Esophagus (tissue), 2 donors: Measurements from ENCODE around the gene PPFIA4. TPM values are rescaled to one million over a fixed set of nuclear protein-coding genes. Genes with fewer than 3 reads are reported as not detected.

Source experiments
- H3K27ac ChIP-seq, 2 donors: one replicate each; pipeline ENCODE4 v1.5.1; 2013; ENCODE audit warnings: low read depth in 2 of 2, mild to moderate bottlenecking in 2 of 2, inconsistent platforms in 1 of 2, low read length in 1 of 2, moderate library complexity in 1 of 2
- H3K27me3 ChIP-seq, 2 donors: one replicate each; pipeline ENCODE4 v1.6.1; 2013; ENCODE audit warnings: low read length in 2 of 2, control low read depth in 1 of 2, mild to moderate bottlenecking in 1 of 2; ENCODE audit not compliant: insufficient read depth in 2 of 2, control insufficient read depth in 1 of 2
- H3K36me3 ChIP-seq, 2 donors: one replicate each; pipeline ENCODE4 v1.6.1; 2013; ENCODE audit warnings: low read length in 1 of 2; ENCODE audit not compliant: control insufficient read depth in 2 of 2, insufficient read depth in 2 of 2
- H3K4me1 ChIP-seq, 2 donors: one replicate each; pipeline ENCODE4 v1.6.1; 2013; ENCODE audit warnings: low read length in 1 of 2; ENCODE audit not compliant: control insufficient read depth in 2 of 2, insufficient read depth in 2 of 2
- H3K4me3 ChIP-seq, 2 donors: one replicate each; pipeline ENCODE4 v1.5.1; 2013; ENCODE audit warnings: low read length in 2 of 2, mild to moderate bottlenecking in 2 of 2, low read depth in 1 of 2, moderate library complexity in 1 of 2
- H3K9me3 ChIP-seq, 2 donors: one replicate each; pipeline ENCODE4 v1.6.1; 2013; ENCODE audit warnings: mild to moderate bottlenecking in 2 of 2, low read depth in 1 of 2, low read length in 1 of 2, moderate library complexity in 1 of 2; ENCODE audit not compliant: control insufficient read depth in 2 of 2, insufficient read depth in 1 of 2
- WGBS, 2 donors: extraction: QIAGEN DNeasy Blood & Tissue Kit; methylation state at CpG; one replicate each; pipeline ENCODE4 v1.1.7; 2013; 5-methylcytosine and 5-hydroxymethylcytosine counted together
- polyA plus RNA-seq, 2 donors: library from polyadenylated mRNA; stranded (reverse); fragments of 200-250 nt; gene quantifications; one replicate each; pipeline ENCODE4 v1.2.3, GENCODE V29; 2013
- donor health status: healthy with polysubstance abuse.
- donor health status: Bipolar disorder and iron deficiency.

The PPFIA4 gene
- polyA plus RNA-seq, 2 donors = 0.84 to 4.1 TPM

DNA sequence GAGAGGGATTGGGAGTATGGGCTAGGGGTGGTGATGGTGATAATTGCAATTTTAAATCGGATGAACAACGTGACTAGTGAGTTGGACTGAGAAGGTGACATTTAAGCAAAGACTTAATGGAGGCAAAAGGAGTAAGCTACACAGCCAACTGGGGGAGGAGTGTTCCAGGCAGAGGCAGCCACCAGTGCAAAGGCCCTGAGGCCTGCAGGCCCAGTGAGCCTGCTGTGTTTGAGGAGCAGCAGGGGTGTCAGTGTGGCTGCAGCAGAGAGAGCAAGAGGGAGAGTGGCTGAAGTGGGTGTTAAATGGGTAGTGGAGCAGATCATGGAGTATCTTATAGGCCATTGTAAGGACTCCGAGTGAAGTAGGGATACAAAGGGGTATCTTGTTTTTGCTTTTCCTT, 40.7 kb downstream of the PPFIA4 start:
- Histone ChIP-seq H3K27me3 (no peaks in the 10 kb centered on the region), H3K27ac (no peak overlapping the region), H3K4me3 (no peak overlapping the region), H3K36me3 (no peaks in the 10 kb centered on the region), H3K9me3 (no peaks in the 10 kb centered on the region), H3K4me1 (no peaks in the 10 kb centered on the region)
- 92 to 96% methylated on average over 3 of the region's 3 CpGs for WGBS, 2 donors

DNA sequence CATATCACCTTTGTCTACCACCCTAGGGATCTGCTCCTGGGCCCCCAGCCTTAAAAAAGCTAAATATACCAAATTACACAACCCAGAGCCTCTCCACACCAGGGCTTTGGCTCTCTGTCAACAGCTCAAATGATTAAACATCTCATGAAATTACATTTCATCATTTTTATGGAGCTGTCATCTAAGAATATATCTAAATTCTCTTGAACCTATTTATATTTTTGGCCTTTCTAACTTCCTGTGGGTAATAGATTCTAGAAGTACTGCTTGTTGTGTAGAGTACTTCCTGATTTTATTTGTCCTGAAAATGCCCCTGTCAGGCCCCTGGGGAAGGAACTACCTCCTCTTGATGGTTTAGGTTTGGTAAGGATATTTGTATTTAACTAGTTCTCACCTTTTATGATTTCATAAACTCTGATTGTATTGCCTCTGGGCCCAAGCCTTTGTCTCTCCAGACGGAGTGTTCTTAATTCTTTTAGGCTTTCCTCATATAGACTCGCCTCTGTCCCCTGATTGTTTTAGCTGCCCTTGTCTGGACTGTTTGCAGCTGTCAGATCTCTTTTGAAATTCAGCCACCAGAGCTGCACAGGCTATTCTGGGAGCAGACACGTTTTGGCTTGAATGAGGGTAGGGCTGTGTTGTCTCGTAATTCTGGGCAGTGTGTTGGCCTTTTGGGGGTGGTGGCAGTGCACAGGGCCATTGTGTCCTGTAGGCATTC, 42.9 kb downstream of the PPFIA4 start:
- 13 to 28% methylated on average over 4 of the region's 4 CpGs for WGBS, 2 donors
- Histone ChIP-seq H3K9me3 (no peaks in the 10 kb centered on the region), H3K36me3 (no peaks in the 10 kb centered on the region), H3K27ac (no peak overlapping the region), H3K4me3 (no peak overlapping the region), H3K27me3 (no peaks in the 10 kb centered on the region), H3K4me1 (no peaks in the 10 kb centered on the region)

DNA sequence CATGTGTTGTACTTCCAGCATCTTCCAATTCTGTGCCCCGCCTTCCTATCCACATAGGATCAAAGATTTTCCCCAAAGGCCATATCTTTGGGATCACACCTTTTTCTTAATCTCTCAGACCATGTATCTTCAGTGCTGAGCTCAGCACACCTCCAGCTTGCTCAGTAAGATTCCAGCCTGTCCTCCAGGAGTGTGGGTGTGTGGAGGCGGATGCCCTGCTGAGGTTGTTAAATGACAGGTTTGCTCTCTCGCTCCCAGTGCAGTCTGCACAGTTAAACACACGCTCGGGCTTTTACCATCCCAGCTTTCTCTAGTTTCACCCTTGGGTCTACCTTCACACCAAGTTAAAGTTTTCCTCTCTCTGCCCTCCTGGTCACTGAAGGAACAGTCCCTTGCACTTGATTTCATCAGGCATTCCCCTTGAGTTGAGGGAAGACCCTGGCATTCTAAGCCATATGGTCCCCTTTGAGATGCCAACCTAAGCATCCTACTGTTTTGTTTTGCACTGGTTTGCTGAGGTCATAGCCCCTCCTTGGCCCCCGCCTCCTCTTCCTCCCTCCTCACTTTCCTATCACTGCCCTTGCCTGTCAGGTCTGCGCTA, 45.8 kb downstream of the PPFIA4 start:
- WGBS, 2 donors = 83 to 92% methylated on average over 7 of the region's 7 CpGs
- Histone ChIP-seq H3K36me3 (no peaks in the 10 kb centered on the region), H3K27me3 (peaks cover 3 to 8% of the 10 kb centered on the region in 2 donors)

DNA sequence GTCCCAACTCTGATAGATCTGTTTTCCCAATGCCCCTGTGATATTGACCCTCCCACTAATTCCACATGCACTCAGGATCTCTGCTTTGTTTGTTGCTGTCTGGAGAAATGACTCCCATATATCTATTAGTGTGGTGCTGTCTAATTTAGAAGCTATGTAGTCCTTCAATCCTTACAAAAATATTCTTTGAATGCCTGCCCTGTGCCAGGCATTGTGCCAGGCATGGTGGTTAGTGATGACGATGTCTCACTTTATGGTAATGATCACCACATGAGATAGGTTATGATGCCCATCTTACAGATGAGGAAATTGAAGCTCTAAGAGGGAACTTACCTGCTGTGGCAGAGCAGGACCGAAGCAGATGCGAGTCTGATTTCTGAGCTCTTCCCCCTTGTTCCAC, 46.6 kb downstream of the PPFIA4 start:
- Histone ChIP-seq H3K4me1 (peaks cover 7% of the 10 kb centered on the region in 2 donors), H3K4me3 (no peak overlapping the region), H3K36me3 (no peaks in the 10 kb centered on the region), H3K9me3 (no peaks in the 10 kb centered on the region), H3K27me3 (peaks cover 3 to 8% of the 10 kb centered on the region in 2 donors), H3K27ac (no peak overlapping the region)
- WGBS, 2 donors = 81 to 82% methylated on average over 3 of the region's 3 CpGs

More for the DNA sequence above, 45.8 kb downstream of the PPFIA4 start:
- H3K4me1 ChIP-seq = peaks cover 7% of the 10 kb centered on the region in 2 donors
- H3K4me3 ChIP-seq = no peak overlapping the region
- no peak overlapping the region for H3K27ac ChIP-seq
- H3K9me3 ChIP-seq = no peaks in the 10 kb centered on the region

DNA sequence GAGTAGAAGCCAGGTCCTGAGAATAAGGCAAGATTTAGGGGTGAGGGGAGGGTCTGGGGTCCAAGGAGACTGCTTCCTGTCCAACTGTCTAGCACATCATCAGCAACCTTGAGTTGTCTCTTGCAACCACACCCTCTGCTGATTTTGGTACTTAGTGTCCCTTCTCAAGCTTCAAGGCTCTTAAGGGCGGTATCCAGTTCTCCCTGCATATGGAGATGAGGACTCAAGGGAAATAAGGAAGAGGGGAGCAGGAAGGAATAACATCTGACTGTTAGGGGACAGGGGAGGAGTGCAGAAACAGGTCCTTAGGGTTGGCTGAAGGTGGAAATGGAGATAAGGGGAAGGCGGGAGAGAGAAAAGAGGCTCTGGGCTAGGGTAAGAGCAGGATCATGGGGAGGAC, 47.2 kb downstream of the PPFIA4 start:
- H3K4me1 ChIP-seq = peaks cover 7% of the 10 kb centered on the region in 2 donors
- no peaks in the 10 kb centered on the region for H3K36me3 ChIP-seq
- H3K9me3 ChIP-seq = no peaks in the 10 kb centered on the region
- peaks cover 3 to 8% of the 10 kb centered on the region in 2 donors for H3K27me3 ChIP-seq
- 93 to 96% methylated on average over 2 of the region's 2 CpGs for WGBS, 2 donors
- H3K27ac ChIP-seq = no peak overlapping the region
- H3K4me3 ChIP-seq = no peak overlapping the region

DNA sequence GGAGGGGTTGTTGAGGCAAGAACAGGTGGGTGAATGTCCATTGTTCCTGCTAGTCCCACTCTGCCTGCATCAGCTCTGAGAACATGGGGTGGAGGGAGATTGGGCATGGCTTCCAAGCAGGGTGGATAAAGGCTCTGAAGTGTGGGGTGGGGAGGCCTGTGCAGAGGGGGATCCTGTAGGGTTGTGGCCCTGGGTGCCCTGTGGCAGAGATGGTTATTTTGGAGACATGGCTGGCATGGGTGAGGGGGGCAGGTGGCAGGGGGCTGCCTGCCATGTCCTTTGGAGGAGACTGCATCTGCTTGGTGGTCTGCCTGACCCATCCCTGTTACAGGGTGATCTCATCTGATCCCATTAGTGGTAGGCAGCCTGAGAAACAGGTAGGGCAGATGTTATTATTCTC, 48.3 kb downstream of the PPFIA4 start:
- Histone ChIP-seq H3K27ac (no peak overlapping the region), H3K27me3 (peaks cover 3 to 8% of the 10 kb centered on the region in 2 donors), H3K4me1 (peaks cover 7% of the 10 kb centered on the region in 2 donors), H3K4me3 (no peak overlapping the region), H3K36me3 (no peaks in the 10 kb centered on the region), H3K9me3 (no peaks in the 10 kb centered on the region)

DNA sequence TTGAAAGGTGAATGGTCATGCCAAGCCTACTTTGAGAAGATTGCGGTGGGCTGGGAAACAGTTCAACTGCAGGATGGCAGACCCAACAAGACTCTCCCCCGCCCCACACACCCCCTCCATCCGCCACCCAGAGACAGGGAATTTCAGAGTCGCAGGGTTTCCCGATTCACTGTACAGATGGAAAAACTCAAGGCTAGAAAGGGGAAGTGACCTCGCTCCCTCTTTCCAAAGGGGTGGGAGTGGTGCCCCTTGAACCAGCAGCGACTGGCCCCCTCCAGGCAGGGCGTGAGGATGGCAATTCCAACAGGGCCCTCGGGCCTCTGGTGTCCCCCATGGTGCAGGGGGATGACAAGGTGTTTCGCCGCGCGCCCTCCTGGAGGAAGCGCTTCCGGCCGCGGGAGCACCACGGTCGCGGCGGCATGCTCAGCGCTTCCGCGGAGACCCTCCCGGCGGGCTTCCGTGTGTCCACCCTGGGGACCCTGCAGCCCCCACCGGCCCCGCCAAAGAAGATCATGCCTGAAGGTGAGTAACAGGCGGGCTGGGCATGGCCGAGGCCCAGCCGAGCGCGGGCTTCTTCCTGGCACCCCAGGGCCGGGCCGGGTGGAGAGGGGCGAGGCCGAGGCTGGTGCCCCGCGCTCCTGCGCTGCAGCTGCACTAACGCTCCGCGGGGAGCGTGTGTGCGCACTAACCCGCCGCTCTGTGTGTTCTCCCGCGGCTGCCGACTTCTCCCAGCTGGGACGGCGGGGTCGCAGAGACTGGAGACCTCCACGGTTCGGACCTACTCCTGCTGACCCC, 49.1 kb downstream of the PPFIA4 start:
- H3K4me3 ChIP-seq = peak overlapping the region; percentile 7 to 21
- WGBS, 2 donors = 13 to 20% methylated on average over 53 to 56 of the region's 56 CpGs
- H3K4me1 ChIP-seq = peaks cover 7% of the 10 kb centered on the region in 2 donors
- no peaks in the 10 kb centered on the region for H3K9me3 ChIP-seq
- no peak overlapping the region for H3K27ac ChIP-seq
- H3K36me3 ChIP-seq = no peaks in the 10 kb centered on the region
- H3K27me3 ChIP-seq = peaks cover 3 to 8% of the 10 kb centered on the region in 2 donors

DNA sequence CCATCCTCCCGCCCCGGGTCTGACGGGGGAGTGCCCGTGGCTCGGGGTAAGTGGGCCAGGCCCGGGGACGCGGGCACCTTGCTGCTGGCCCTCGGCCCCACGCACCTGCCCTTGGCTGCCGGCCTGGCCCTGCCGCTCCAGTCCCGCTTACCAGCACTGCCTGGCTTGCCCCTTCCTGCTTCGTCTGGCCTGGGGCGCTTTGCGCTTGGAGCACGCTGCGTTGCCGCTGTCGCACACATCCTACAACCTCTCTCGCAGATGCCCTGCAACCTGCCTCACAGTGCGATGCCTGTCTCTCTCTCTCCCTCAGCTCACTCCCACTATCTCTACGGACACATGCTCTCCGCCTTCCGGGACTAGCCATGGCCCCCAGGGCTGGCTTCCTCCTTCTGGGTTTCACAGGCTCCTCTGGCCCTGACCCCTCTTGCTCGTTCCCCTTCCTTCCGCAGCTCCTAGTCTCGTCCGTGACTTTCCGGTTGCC, 49.8 kb downstream of the PPFIA4 start:
- 25 to 36% methylated on average over 26 to 30 of the region's 30 CpGs for WGBS, 2 donors

DNA sequence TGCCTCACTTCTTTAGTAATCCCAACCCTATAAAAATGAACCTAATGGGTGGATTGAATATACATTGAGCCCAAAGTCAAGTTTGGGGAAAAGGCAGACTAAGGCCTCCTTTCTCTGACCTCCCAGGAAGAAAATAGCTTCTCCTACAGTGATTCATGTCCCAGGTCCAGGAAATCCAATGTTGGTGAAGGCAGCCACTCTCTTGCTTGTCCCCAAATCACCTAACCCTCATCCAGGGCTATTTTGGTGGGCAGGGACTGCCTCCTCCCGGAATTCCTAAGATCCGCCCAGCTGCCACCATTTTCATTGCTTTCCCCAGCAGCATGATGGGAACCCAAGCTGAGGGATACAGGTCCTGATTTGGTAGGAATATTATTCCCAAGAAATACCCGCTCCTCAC, 51.1 kb downstream of the PPFIA4 start:
- no peak overlapping the region for H3K27ac ChIP-seq
- peaks cover 7% of the 10 kb centered on the region in 2 donors for H3K4me1 ChIP-seq
- no peaks in the 10 kb centered on the region for H3K36me3 ChIP-seq
- H3K9me3 ChIP-seq = no peaks in the 10 kb centered on the region
- no peak overlapping the region for H3K4me3 ChIP-seq
- peaks cover 3 to 8% of the 10 kb centered on the region in 2 donors for H3K27me3 ChIP-seq
- 95% methylated on average over 3 of the region's 3 CpGs for WGBS, 2 donors

More for the DNA sequence above, 49.8 kb downstream of the PPFIA4 start:
- Histone ChIP-seq H3K27ac (no peak overlapping the region), H3K36me3 (no peaks in the 10 kb centered on the region), H3K9me3 (no peaks in the 10 kb centered on the region), H3K4me3 (peak overlapping the region; percentile 7 to 21), H3K4me1 (peaks cover 7% of the 10 kb centered on the region in 2 donors), H3K27me3 (peaks cover 3 to 8% of the 10 kb centered on the region in 2 donors)
